ENCODE data around the gene MCM9. TPM values are rescaled to one million over a fixed set of nuclear protein-coding genes. Genes with fewer than 3 reads are reported as not detected.

The MCM9 gene
- total and polyA plus RNA-seq, 2 of the 13 experiments (the other 11 are each of a cell fraction or from before 2014, with no cell fraction given), result 3.8 to 17.2 TPM

- no peak for FAIRE-seq
- Histone ChIP-seq H3K4me2 (ENCODE audit: low read depth, low read length) (no peak overlapping the region), H2AFZ (ENCODE audit: low read length) (no peak overlapping the region), H3K9me3 (ENCODE audit: low read length) (no peaks in the 10 kb centered on the region), H3K27me3 (ENCODE audit: control insufficient read depth in 1 of 2, insufficient read depth in 2 of 2, low read length in 2 of 2) (no peaks in the 10 kb centered on the region), H3K9ac (ENCODE audit: insufficient read depth, low read depth, low read length) (no peak overlapping the region), H3K27ac (ENCODE audit: extremely low read length, insufficient read depth, low read length) (no peak overlapping the region), H3K4me1 (ENCODE audit: insufficient read depth, low read length) (peaks cover 33% of the 10 kb centered on the region), H3K4me3 (replicated peaks in 1 of 3; ENCODE audit: insufficient read depth in 1 of 3, low read depth in 2 of 3, low read length in 3 of 3) (no peak overlapping the region), H3K36me3 (replicated peaks in 1 of 2; ENCODE audit: control insufficient read depth in 1 of 2, insufficient read depth in 2 of 2, low read length in 2 of 2) (peaks cover 15 to 79% of the 10 kb centered on the region in 2 experiments), H4K20me1 (ENCODE audit: insufficient read depth, low read length) (peaks cover 3% of the 10 kb centered on the region; the same call in 1 of the 2 replicates), H3K79me2 (ENCODE audit: insufficient read depth, low read length) (peaks cover 48% of the 10 kb centered on the region)
- POLR2A ChIA-PET, result no interaction called here
- ATAC-seq, result no peak
- DNase-seq (ENCODE audit: low spot score), result no peak
- CTCF ChIA-PET (ENCODE audit: low intra/inter-chr PET ratio, low total read pairs), result no interaction called here
- in situ Hi-C loops (cut with HindIII; ENCODE audit: extremely low pct_ligation_motif_present, low pct_unique_long_range_greater_than_20kb) (no loop called here), intact Hi-C loops (cut with micrococcal nuclease; ENCODE audit: unreplicated experiment) (no loop called here)
- TF ChIP-seq NFYB (CRISPR knock-in tag; IDR thresholded peaks at IDR 0.05) (no peak), ZFP82 (CRISPR knock-in tag; IDR thresholded peaks at IDR 0.05; ENCODE audit: borderline replicate concordance) (no peak), PRDM15 (CRISPR knock-in tag; IDR thresholded peaks at IDR 0.05) (no peak), ZNF496 (CRISPR knock-in tag; IDR thresholded peaks at IDR 0.05; ENCODE audit: insufficient replicate concordance) (no peak), NFRKB (IDR thresholded peaks at IDR 0.05) (no peak), SP4 (CRISPR knock-in tag; IDR thresholded peaks at IDR 0.05) (no peak), ZNF20 (CRISPR knock-in tag; IDR thresholded peaks at IDR 0.05) (no peak)
- BruUV-seq (replicated peaks), result no TSS peak
Observed at GRCh38 chr6:118902726-118903125, 32.2 kb downstream of the MCM9 start.
